HepG2 (cell line): ENCODE results near the gene NTPCR. TPM values are rescaled to one million over a fixed set of nuclear protein-coding genes. Genes with fewer than 3 reads are reported as not detected.

Experiments used
- ARNT ChIP-seq: fragments of 450-650 bp; IDR thresholded peaks from 2 replicates; pipeline ENCODE4 v1.6.1; 2017
- FOXA1 ChIP-seq, 2 experiments: fragments of 450-650 bp in 1 of 2; sonication (generic) in 1 of 2; formaldehyde crosslinking in 1 of 2; IDR thresholded peaks; 2 replicates each; pipeline versions ENCODE4 v1.4.0 to v1.6.1; 2016 to 2020; ENCODE audit warnings: missing genetic modification reagents in 1 of 2
- XRCC5 ChIP-seq: fragments of 200-400 bp; formaldehyde crosslinking; optimal IDR thresholded peaks from 2 replicates; pipeline ENCODE3; 2017; ENCODE audit warnings: mild to moderate bottlenecking, low read length
- ZBTB40 ChIP-seq, 2 experiments: fragments of 450-650 bp in 1 of 2; sonication (generic) in 1 of 2; formaldehyde crosslinking in 1 of 2; IDR thresholded peaks; 2 replicates each; pipeline versions ENCODE4 v1.6.1 to v1.8.0; 2016 to 2022; ENCODE audit warnings: antibody characterized with exemption in 1 of 2, mild to moderate bottlenecking in 1 of 2, missing genetic modification reagents in 1 of 2
- ZNF318 ChIP-seq: sonication (generic); formaldehyde crosslinking; IDR thresholded peaks from 2 replicates; pipeline ENCODE4 v1.4.0; 2020; ENCODE audit warnings: mild to moderate bottlenecking, missing genetic modification reagents
- ZNF329 ChIP-seq: sonication (generic); formaldehyde crosslinking; IDR thresholded peaks from 2 replicates; pipeline ENCODE4 v1.9.0; 2021; ENCODE audit warnings: low read depth, mild to moderate bottlenecking, missing genetic modification reagents
- ZNF512 ChIP-seq: sonication (generic); formaldehyde crosslinking; IDR thresholded peaks from 2 replicates; pipeline ENCODE4 v1.4.0; 2020; ENCODE audit warnings: mild to moderate bottlenecking, missing genetic modification reagents
- polyA plus RNA-seq, 8 experiments: library from polyadenylated mRNA; depleted of rRNA in 3 of 8; stranded (reverse) in 7 of 8; unstranded in 1 of 8; fragments of >200 nt; fragmentation: Illumina TruSeq in 4 of 8; extraction: Trizol in 4 of 8; gene quantifications; 2 replicates each; pipeline versions ENCODE4 v1.2.1 to v1.2.3, GENCODE V29; 2011 to 2016; ENCODE audit warnings: low read depth in 4 of 8, missing spikeins in 1 of 8, mixed read lengths in 1 of 8; ENCODE audit not compliant: insufficient read depth in 1 of 8
- total RNA-seq, 5 experiments: library from RNA; depleted of rRNA; stranded (reverse); fragments of >200 nt; fragmentation: Illumina TruSeq; extraction: Trizol; gene quantifications; 2 replicates each; pipeline ENCODE4 v1.2.3, GENCODE V29; 2016; ENCODE audit warnings: low read depth in 1 of 5

NTPCR gene
- total and polyA plus RNA-seq, 2 of the 13 experiments (the other 11 are each of a cell fraction or from before 2014, with no cell fraction given) = 11.7 to 47.0 TPM

GRCh38 chr1:232952514-232953499, 2.4 kb downstream of the NTPCR start (continued):
- no peak for TF ChIP-seq ZNF318 (CRISPR knock-in tag)
- no peak for TF ChIP-seq ZBTB40 (IDR thresholded peaks at IDR 0.05)
- no peak for TF ChIP-seq ZBTB40 (CRISPR knock-in tag; IDR thresholded peaks at IDR 0.05)
- no peak for TF ChIP-seq ZNF329
- TF ChIP-seq ZNF512 = no peak
- peak; percentile 67 for TF ChIP-seq XRCC5
- TF ChIP-seq ARNT = no peak
- no peak for TF ChIP-seq FOXA1 (IDR thresholded peaks at IDR 0.05)
- TF ChIP-seq FOXA1 (CRISPR knock-in tag; IDR thresholded peaks at IDR 0.05) = no peak
